Epithelial cell of esophagus (primary cell): ENCODE data around the gene JMJD6.
"Not testable (repeated sequence)": the region's sequence is repeated elsewhere in the genome, so short reads cannot be mapped to it uniquely, and the experiment has no call there.

ENCODE experiments used
- DNase-seq: peaks from one replicate; pipeline ENCODE4 v3.0.0; 2010; ENCODE audit warnings: low read depth
- H3K4me3 ChIP-seq: 2 replicates; pipeline ENCODE4 v1.5.1; 2011; ENCODE audit warnings: mild to moderate bottlenecking, low read length, control low read depth
- TF ChIP-seq, protein P1 (sequence below): IDR thresholded peaks from 2 replicates; pipeline ENCODE4 v1.5.1; 2011; ENCODE audit warnings: low read depth, mild to moderate bottlenecking, low read length, control low read depth, inconsistent platforms; ENCODE audit not compliant: insufficient read depth; ENCODE audit errors: missing control alignments

JMJD6 gene

GRCh38 chr17:76753061-76753961 is 26.9 kb upstream of the JMJD6 start:
- DNase-seq, result peak; percentile 20
- no peak overlapping the region for H3K4me3 ChIP-seq
- TF ChIP-seq, protein P1, sequence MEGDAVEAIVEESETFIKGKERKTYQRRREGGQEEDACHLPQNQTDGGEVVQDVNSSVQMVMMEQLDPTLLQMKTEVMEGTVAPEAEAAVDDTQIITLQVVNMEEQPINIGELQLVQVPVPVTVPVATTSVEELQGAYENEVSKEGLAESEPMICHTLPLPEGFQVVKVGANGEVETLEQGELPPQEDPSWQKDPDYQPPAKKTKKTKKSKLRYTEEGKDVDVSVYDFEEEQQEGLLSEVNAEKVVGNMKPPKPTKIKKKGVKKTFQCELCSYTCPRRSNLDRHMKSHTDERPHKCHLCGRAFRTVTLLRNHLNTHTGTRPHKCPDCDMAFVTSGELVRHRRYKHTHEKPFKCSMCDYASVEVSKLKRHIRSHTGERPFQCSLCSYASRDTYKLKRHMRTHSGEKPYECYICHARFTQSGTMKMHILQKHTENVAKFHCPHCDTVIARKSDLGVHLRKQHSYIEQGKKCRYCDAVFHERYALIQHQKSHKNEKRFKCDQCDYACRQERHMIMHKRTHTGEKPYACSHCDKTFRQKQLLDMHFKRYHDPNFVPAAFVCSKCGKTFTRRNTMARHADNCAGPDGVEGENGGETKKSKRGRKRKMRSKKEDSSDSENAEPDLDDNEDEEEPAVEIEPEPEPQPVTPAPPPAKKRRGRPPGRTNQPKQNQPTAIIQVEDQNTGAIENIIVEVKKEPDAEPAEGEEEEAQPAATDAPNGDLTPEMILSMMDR, result no peak

GRCh38 chr17:76752006-76752405 is 25.6 kb upstream of the JMJD6 start:
- no peak overlapping the region for H3K4me3 ChIP-seq
- TF ChIP-seq, protein P1, result no peak
- no peak for DNase-seq

DNA sequence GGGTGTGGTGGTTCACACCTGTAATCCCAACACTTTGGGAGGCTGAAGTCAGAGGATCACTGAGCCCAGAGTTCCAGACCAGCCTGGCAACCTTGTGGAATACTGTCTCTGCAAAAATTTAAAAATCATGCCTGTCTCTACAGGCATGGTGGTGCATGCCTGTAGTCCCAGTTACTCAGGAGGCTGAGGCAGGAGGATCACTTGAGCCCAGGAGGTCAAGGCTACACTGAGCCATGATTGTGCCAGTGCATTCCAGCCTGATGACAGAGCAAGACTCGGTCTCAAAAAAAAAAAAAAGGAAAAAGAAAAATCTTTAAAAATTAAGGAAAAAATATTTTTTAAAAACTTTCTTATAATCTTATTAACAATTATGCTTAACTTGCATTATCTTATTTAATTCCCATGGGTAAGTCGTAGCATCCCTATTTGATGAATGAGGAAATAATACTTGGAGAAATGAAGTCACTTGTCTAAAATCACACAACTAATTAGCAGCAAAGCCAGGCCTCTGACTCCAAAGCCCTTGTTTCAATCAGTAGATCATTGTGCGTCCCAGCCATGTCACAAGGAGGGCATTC is 25.1 kb upstream of the JMJD6 start:
- DNase-seq, result no peak
- no peak overlapping the region for H3K4me3 ChIP-seq
- TF ChIP-seq, protein P1, result no peak

DNA sequence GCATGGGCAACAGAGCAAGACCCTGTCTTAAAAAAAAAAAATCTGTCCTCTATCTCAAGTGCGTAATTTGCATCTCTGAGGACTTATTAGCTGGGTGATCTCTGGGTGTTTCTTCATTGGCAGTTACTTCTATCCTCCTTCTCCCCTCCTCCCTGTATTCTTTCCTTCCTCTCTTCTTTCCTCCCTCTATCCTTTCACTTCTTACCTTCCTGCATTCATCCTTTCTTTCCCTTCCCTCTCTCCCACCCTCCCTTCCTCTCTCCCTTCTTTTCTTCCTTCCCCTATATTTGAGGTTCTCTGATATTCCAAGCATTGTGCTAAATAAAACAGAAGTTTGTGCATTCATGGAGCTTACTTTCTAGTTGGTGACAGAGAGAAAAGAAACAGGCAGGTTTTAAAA is 22.3 kb upstream of the JMJD6 start:
- TF ChIP-seq, protein P1, result no peak
- DNase-seq, result no peak

GRCh38 chr17:76747716-76748363 is 21.4 kb upstream of the JMJD6 start:
- no peak for DNase-seq
- TF ChIP-seq, protein P1, result no peak

More for the DNA sequence above, 22.3 kb upstream of the JMJD6 start:
- no peak overlapping the region for H3K4me3 ChIP-seq

DNA sequence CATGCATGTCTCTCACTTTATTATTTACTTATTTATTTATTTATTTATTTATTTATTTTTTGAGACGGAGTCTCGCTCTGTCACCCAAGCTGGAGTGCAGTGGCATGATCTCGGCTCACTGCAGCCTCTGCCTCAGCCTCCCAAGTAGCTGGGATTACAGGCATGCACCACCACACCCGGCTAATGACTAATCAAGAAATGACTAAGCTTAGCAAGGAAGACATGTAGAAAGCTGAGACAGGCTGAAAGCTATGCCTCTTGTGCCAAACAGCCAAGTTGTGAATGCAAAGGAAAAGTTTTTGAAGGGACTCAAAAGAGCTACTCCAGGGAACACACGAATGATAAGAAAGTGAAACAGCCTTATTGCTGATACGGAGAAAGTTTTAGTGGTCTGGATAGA is 19.4 kb upstream of the JMJD6 start:
- H3K4me3 ChIP-seq, result not testable (repeated sequence)
- peak; percentile 78 for DNase-seq

More at GRCh38 chr17:76747716-76748363, 21.4 kb upstream of the JMJD6 start:
- no peak overlapping the region for H3K4me3 ChIP-seq

DNA sequence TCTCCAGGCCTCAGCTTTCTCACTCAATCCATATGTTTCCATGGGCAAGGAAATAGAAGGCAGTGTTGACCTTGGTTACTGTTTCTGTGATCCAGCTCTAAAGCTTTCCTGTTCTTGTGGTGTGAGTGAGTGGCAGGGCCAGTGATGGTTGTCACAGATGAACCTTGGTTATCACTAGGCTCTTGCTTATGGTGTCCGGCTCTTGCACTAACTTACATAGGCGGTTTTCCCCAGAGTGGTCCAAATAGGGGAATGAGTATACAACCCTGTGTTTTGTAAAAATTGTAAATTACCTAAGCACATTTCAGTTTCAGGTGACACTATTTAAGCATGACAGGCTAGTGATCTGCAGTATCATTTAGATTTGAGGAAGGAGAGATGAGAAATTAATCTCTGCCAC is 18.3 kb upstream of the JMJD6 start:
- no peak overlapping the region for H3K4me3 ChIP-seq
- TF ChIP-seq, protein P1, result no peak
- DNase-seq, result no peak
